ENCODE data around the gene RNF34. TPM values are rescaled to one million over a fixed set of nuclear protein-coding genes. Genes with fewer than 3 reads are reported as not detected.

Gene RNF34
- total RNA-seq, 1 donor from 2014 or later = 80.6 TPM

DNA sequence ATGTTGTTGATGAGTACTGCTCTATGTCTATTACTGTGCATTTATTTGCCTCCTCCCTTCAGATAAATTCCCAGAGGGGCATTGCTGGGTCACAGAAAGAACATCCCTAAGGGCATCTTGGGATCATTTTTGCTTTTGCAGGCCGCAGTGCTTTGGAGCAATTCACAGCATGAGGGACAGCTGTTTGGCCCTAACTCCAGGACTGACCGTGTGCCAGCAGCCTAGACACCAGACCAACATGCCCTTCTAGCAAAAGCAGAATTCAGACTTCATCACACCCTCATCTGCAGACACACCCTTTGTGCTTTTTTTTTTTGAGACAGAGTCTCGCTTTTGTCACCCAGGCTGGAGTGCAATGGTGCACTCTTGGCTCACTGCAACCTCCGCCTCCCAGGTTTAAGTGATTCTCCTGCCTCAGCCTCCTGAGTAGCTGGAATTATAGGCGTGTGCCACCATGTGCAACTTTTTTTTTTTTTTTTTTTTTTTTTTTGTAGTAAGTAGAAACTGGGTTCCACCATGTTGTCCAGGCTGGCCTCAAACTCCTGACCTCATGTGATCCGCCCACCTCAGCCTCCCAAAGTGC, 31.0 kb downstream of the RNF34 start:
- H3K4me1 Mint-ChIP-seq (ENCODE audit: low read depth) = no peaks in the 10 kb centered on the region
- H3K4me3 Mint-ChIP-seq = no peak overlapping the region
- intact Hi-C loops (cut with micrococcal nuclease) = no loop called here
- no peak overlapping the region for H3K27ac Mint-ChIP-seq
- H3K36me3 Mint-ChIP-seq (ENCODE audit: low read depth) = peaks cover 52% of the 10 kb centered on the region
- peaks cover 3% of the 10 kb centered on the region for H3K9me3 Mint-ChIP-seq
- no peak for DNase-seq (ENCODE audit: low spot score)
- no peaks in the 10 kb centered on the region for H3K27me3 Mint-ChIP-seq (ENCODE audit: insufficient read depth)

DNA sequence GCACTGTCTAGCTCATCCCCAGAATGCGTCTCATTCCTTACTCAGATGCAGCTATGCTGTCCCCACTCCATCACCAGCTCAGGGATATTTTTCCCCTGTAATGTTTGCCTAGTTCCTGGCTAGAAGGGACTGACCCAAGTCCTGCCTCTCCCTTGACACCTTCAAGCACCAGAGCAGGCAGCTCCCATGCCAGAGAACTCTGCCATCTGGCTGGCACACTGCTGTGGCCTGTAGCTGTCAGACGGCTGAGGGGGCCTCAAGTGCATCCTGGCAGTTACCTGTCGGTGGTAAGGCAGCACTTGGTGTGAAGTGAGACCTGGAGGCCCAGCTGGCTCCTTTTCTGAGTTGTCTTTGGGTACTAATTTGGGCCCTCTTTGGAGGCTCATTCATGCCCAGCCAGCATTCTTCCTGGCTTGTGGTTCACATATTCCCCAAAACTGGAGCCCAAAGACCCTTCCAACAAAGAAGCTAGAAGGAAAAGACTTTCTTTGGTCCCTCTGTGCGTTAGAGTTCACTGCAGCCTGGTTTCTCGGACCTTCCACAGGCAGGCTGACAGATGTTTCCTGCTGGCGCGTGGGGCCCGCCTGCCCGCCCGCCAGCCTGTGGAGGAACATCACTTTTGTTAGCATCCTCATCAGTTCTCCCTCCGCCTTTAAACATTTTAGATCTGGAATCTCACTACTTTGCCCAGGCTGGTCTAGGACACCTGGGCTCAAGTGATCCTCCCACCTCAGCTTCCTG, 33.0 kb downstream of the RNF34 start:
- Mint-ChIP-seq H3K27me3 (ENCODE audit: insufficient read depth) (no peaks in the 10 kb centered on the region), H3K9me3 (peaks cover 15% of the 10 kb centered on the region), H3K27ac (no peak overlapping the region), H3K4me1 (ENCODE audit: low read depth) (no peaks in the 10 kb centered on the region), H3K4me3 (no peak overlapping the region), H3K36me3 (ENCODE audit: low read depth) (peaks cover 58% of the 10 kb centered on the region)
- DNase-seq (ENCODE audit: low spot score) = no peak
- intact Hi-C loops (cut with micrococcal nuclease) = no loop called here

DNA sequence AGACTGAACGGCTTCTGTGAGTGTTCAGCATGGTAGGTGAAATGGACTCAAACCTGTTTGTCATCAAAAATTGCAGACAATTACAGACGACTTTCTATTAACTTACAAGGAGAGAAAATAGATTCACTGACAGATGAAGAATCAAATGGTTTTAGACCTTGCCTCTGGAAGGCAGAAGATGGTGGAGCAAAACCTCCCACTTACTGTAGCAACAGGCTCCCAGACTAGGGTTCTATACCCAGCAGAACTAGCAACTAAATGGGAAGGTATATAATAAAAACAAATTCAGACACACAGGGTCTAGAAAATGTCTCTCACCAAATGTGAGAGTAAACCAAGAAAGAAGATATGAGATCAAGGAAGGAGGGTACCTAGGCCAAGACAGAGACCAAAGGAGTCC, 36.8 kb downstream of the RNF34 start:
- H3K27me3 Mint-ChIP-seq (ENCODE audit: insufficient read depth) = no peaks in the 10 kb centered on the region
- intact Hi-C loops (cut with micrococcal nuclease) = no loop called here
- H3K4me1 Mint-ChIP-seq (ENCODE audit: low read depth) = no peaks in the 10 kb centered on the region
- H3K4me3 Mint-ChIP-seq = no peak overlapping the region
- H3K9me3 Mint-ChIP-seq = peaks cover 15% of the 10 kb centered on the region
- no peak for DNase-seq (ENCODE audit: low spot score)
- no peak overlapping the region for H3K27ac Mint-ChIP-seq
- H3K36me3 Mint-ChIP-seq (ENCODE audit: low read depth) = peaks cover 63% of the 10 kb centered on the region

DNA sequence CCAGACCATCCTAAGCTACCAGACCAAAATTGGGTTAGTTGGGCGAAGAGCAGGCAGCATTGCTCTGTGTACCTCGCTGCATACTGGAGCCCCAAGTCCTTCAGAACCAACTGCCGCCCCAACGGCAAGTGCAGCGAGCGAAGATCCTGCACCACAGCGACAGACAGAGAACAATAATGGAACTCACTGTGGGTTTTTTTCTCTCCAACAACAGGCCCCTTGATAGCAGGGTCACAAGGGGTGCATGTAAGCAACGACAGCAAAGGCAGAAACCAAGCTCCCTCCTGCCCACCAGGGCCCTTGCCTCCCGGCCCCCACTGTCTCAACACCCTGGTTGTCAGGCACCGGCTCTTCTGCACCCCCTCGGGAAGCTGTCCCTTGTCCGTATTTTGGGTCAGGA, 39.0 kb downstream of the RNF34 start:
- H3K27me3 Mint-ChIP-seq (ENCODE audit: insufficient read depth) = no peaks in the 10 kb centered on the region
- no peak overlapping the region for H3K4me3 Mint-ChIP-seq
- H3K4me1 Mint-ChIP-seq (ENCODE audit: low read depth) = no peaks in the 10 kb centered on the region
- no peak for DNase-seq (ENCODE audit: low spot score)
- no peak overlapping the region for H3K27ac Mint-ChIP-seq
- peaks cover 15% of the 10 kb centered on the region for H3K9me3 Mint-ChIP-seq
- H3K36me3 Mint-ChIP-seq (ENCODE audit: low read depth) = peaks cover 55% of the 10 kb centered on the region
- intact Hi-C loops (cut with micrococcal nuclease) = no loop called here

DNA sequence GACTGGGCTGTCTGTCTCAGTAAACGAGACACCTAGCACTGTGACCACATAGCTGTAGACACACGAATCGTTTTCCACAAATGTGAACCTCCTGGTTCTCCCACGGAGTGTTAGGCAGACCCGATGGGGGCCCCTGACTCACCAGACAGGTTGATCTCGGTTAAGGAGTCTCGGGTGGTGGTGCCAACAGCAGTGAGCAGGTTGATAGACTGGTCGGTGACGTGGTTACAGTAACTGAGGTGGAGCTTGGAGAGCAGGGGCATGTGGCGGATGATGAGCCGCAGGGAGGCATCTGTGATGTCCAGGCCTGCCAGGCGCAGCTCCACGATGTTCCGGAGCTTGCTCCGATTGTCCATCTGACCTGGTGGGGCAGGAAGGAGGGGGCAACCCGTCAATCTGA, 39.8 kb downstream of the RNF34 start:
- H3K4me1 Mint-ChIP-seq (ENCODE audit: low read depth) = no peaks in the 10 kb centered on the region

DNA sequence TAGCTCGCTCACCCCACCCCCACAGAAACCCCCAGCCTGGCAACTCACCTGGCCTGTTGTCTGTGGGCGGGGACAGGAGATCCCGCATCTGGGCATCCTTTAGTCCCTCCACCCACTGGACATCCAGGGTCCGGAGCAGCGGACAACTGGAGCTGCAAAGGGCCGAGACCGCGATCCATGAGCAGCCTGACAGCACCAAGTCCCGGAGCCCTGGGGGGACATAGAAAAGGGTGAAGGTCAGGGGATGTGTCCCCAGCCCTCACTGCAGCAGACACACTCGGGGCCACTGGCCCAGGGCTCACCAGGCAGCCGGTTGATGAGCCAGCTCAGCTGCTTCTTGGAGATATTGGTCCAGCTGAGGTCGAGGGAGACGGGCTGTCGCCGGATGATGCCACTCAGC, 40.9 kb downstream of the RNF34 start:
- H3K36me3 Mint-ChIP-seq (ENCODE audit: low read depth) = peaks cover 45% of the 10 kb centered on the region

More for the DNA sequence above, 39.8 kb downstream of the RNF34 start:
- no peak overlapping the region for H3K4me3 Mint-ChIP-seq
- intact Hi-C loops (cut with micrococcal nuclease) = loop anchor here (5.0 kb wide), 1 partner anchor 87 kb away; the partner anchor contains the start of gene ANAPC5
- peaks cover 15% of the 10 kb centered on the region for H3K9me3 Mint-ChIP-seq
- DNase-seq (ENCODE audit: low spot score) = no peak
- no peaks in the 10 kb centered on the region for H3K27me3 Mint-ChIP-seq (ENCODE audit: insufficient read depth)
- H3K36me3 Mint-ChIP-seq (ENCODE audit: low read depth) = peaks cover 53% of the 10 kb centered on the region
- no peak overlapping the region for H3K27ac Mint-ChIP-seq

DNA sequence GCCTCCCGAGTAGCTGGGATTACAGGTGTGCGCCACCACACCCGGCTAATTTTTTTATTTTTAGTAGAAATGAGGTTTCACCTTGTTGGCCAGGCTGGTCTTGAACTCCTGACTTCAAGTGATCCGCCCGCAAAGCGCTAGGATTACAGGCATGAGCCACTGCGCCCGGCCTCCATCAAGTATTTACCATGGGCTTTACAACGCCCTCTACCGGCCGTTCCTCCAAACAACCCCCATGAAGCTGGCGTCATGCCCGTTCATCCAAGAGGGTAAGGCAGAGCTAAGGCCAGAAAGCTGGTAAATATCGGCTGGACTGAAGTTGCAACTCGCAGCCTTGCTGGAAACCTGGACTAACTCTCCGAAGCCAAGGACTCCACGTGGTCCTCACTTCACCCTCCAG, 41.6 kb downstream of the RNF34 start:
- intact Hi-C loops (cut with micrococcal nuclease) = loop anchor here (5.0 kb wide), 1 partner anchor 89 kb away; the partner anchor contains the start of gene ANAPC5
- H3K27ac Mint-ChIP-seq = no peak overlapping the region

More for the DNA sequence above, 40.9 kb downstream of the RNF34 start:
- H3K4me1 Mint-ChIP-seq (ENCODE audit: low read depth) = no peaks in the 10 kb centered on the region
- DNase-seq (ENCODE audit: low spot score) = no peak
- H3K4me3 Mint-ChIP-seq = no peak overlapping the region
- peaks cover 13% of the 10 kb centered on the region for H3K9me3 Mint-ChIP-seq
- no peak overlapping the region for H3K27ac Mint-ChIP-seq
- no peaks in the 10 kb centered on the region for H3K27me3 Mint-ChIP-seq (ENCODE audit: insufficient read depth)
- intact Hi-C loops (cut with micrococcal nuclease) = loop anchor here (5.0 kb wide), 1 partner anchor 88 kb away; the partner anchor contains the start of gene ANAPC5

DNA sequence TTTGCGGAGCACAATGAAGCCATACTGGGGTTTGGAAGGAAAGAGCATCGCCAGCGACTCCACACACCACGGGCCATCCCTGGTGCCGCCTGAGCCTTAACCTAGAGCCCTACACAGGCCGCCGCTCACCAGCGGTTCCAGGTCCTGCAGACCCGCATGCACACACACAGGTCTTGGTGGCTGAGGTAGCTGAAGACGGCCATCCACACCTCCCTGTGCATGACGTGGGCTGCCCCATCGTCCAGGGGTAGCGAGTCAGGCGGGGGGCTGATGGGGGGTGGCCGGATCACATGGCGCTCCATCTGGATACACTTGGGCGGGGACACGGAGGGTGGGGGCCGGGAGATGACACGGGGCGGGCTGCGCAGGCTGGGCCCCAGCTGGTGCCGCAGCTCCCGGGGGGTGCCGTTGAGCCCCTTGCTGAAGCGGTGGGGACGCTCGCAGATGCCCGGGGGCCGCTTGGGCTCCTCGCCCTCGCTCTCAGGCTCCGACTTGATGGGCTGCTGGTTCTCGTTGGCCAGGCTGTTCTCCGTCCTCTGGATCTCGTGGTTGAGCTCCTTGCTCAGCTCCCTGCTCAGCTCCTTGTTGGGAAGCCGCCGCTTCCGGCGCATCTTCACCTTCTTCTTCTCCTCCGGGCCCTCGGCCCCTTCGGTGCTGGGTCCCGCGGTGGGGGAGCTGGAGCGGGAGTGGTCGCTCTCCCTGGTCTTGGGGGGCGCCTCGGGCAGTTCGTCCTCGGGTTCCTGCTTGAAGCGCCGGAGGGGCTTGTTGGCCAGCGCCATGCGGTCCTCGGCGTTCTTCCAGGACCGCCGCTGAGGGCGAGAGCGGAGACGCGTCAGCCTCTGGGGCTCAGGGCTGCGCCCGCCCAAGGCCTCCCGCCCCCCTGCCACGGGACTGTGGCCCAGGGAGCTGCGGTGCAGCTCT, 42.4 kb downstream of the RNF34 start:
- no peak for DNase-seq (ENCODE audit: low spot score)
- Mint-ChIP-seq H3K4me1 (ENCODE audit: low read depth) (no peaks in the 10 kb centered on the region), H3K27me3 (ENCODE audit: insufficient read depth) (no peaks in the 10 kb centered on the region), H3K27ac (no peak overlapping the region), H3K9me3 (peaks cover 2% of the 10 kb centered on the region), H3K4me3 (no peak overlapping the region), H3K36me3 (ENCODE audit: low read depth) (peaks cover 31% of the 10 kb centered on the region)
- intact Hi-C loops (cut with micrococcal nuclease) = loop anchor here (5.0 kb wide), 1 partner anchor 90 kb away; the partner anchor contains the start of gene ANAPC5

More for the DNA sequence above, 41.6 kb downstream of the RNF34 start:
- peaks cover 9% of the 10 kb centered on the region for H3K9me3 Mint-ChIP-seq
- DNase-seq (ENCODE audit: low spot score) = no peak
- H3K4me1 Mint-ChIP-seq (ENCODE audit: low read depth) = no peaks in the 10 kb centered on the region
- H3K36me3 Mint-ChIP-seq (ENCODE audit: low read depth) = peaks cover 38% of the 10 kb centered on the region
- H3K27me3 Mint-ChIP-seq (ENCODE audit: insufficient read depth) = no peaks in the 10 kb centered on the region
- no peak overlapping the region for H3K4me3 Mint-ChIP-seq

DNA sequence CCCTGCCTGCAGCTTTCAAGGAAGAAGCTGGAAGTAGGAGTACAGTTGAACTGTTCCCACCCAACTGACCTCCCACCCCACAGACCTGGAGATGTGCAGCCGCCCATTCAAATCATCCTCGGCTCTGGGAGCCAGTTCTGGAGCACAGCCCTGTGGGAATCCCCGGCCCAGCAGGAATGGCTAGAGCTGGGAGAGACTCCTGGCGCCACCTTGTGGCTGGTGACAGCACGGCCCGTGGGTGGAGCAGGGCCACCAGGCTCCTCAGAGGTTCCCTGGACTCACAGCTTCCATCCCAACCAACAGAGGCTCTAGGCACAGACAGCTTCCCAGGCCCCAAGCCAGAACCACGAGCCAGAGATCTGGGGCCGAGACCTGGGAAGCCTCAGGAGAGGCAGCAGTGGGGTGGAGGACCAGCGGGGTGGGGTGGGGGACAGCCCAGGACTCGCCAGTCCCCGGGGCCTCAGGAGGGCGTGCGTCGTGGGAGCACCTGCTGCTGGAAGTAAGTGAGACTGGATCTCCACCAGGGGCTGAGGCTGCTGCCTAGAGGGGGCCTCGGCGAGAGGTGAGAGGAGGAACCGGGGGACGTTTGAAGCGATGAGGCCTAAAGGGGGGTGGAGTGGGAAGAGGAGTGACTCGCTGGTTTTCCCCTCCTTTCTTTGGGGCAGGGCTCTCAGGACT, 43.4 kb downstream of the RNF34 start:
- Mint-ChIP-seq H3K27me3 (ENCODE audit: insufficient read depth) (no peaks in the 10 kb centered on the region), H3K36me3 (ENCODE audit: low read depth) (peaks cover 23% of the 10 kb centered on the region), H3K4me1 (ENCODE audit: low read depth) (no peaks in the 10 kb centered on the region), H3K4me3 (no peak overlapping the region), H3K27ac (no peak overlapping the region), H3K9me3 (no peaks in the 10 kb centered on the region)
- intact Hi-C loops (cut with micrococcal nuclease) = loop anchor here (1.0 to 5.0 kb wide), 2 partner anchors 91 to 109 kb away; partner anchors contain the start of gene ANAPC5
- DNase-seq (ENCODE audit: low spot score) = peak; percentile 53

DNA sequence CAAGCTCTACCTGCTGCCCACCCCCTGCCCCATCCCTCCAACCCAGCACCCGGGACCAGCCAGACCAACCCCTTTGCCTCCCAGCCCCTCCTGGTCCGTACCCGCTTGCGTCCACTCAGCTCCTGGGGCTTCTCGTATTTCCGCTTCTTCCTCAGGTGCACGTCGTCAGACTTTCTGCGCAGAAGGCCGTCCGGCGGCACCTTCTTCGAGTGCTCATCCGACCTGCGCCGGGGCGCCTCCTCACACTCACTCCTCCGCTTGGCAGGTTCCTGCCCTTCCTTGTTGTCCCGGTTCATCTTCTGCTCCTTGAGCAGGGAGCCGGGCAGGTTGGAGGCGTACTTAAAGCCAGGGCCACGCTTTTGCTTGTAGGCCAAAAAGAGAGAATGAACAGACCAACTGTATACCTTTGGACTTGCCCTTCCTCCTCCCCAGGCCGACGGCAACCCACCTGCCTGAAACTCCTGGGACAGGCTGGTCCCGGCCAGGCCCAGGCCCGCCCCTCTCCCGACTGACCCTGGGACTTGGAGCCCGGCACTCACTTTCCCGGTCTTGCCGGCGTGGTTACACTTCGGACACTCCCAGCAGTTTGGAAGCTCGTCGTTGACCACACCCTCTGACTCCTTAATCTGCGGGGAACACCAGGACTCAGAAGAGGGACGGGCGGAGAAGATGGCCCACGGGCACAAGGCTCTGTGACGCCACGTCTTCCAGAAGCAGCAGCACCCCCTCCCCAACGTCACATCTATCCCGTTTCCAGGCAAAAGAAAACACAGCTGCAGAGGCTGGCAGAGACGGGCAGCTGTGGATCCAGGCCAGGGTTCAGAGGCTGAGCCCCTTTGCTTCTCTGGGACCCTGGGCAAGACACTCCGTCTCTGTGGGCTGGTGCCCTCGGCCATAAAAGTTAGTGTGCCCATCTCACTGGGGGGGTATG, 44.3 kb downstream of the RNF34 start:
- Mint-ChIP-seq H3K9me3 (no peaks in the 10 kb centered on the region), H3K4me1 (ENCODE audit: low read depth) (no peaks in the 10 kb centered on the region), H3K27ac (peak overlapping the region; percentile 34), H3K4me3 (no peak overlapping the region), H3K36me3 (ENCODE audit: low read depth) (peaks cover 25% of the 10 kb centered on the region), H3K27me3 (ENCODE audit: insufficient read depth) (no peaks in the 10 kb centered on the region)
- intact Hi-C loops (cut with micrococcal nuclease) = loop anchor here (1.0 to 5.0 kb wide), 2 partner anchors 92 to 110 kb away; partner anchors contain the start of gene ANAPC5
- no peak for DNase-seq (ENCODE audit: low spot score)

DNA sequence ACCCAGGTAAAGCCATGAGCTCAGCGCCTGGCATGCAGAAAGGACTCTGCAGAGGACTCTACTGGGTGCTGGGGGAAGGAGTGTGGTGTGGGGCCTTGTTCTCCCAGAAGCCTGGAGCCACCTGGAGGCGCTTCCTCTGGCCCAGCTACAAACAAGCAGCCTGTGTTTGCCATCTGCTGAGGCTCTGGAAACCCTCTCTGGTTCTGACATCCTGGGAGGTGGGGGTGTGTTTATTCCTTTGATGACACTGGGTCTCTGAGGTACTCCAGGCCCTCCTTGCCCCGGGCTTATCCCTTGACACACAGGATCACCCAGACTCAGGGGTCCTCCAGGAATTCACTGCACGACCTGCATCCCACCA, 44.9 kb downstream of the RNF34 start:
- Mint-ChIP-seq H3K36me3 (ENCODE audit: low read depth) (peaks cover 24% of the 10 kb centered on the region), H3K27ac (no peak overlapping the region), H3K9me3 (no peaks in the 10 kb centered on the region), H3K4me3 (no peak overlapping the region), H3K4me1 (ENCODE audit: low read depth) (no peaks in the 10 kb centered on the region), H3K27me3 (ENCODE audit: insufficient read depth) (no peaks in the 10 kb centered on the region)
- intact Hi-C loops (cut with micrococcal nuclease) = loop anchor here (5.0 kb wide), 1 partner anchor 93 kb away; the partner anchor contains the start of gene ANAPC5
- no peak for DNase-seq (ENCODE audit: low spot score)

Data from activated T-helper 1 cell treated with anti-CD3 and anti-CD28 coated beads, Interleukin-12 subunit alpha, Interleukin-12 subunit beta, Interleukin-2, Interleukin-4 antibody, amounts not matched to agents 30 ng/mL and 10 ng/mL and 1 ng/mL, durations not matched to agents 14 hours and 24 hours and 36 hours (primary cell).